ENCODE results near the gene AMOTL1.

AMOTL1 gene

DNA sequence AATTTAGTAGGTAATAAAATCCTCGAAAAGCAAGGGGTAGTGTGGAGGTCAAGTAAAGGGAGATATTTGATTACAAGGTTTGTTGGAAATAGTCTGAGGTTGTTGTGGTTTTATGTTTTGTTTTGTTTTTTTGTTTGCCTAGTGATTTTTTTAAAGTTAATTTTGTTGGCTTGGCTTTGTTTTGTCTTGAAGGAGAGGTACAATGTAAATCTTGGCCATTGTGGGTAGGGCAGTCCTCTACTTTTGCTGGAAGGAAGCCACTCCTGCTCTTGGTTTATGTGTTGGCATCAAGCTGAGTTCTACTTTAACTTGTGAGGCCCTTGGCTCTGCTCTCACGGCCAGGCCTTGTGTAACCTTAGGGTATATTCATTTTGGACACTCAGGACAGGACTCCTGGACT lies 3.2 kb downstream of the AMOTL1 start:
- TF ChIP-seq, protein P1, sequence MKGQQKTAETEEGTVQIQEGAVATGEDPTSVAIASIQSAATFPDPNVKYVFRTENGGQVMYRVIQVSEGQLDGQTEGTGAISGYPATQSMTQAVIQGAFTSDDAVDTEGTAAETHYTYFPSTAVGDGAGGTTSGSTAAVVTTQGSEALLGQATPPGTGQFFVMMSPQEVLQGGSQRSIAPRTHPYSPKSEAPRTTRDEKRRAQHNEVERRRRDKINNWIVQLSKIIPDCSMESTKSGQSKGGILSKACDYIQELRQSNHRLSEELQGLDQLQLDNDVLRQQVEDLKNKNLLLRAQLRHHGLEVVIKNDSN (IDR thresholded peaks at IDR 0.05), result no peak
- TF ChIP-seq YY1 (IDR thresholded peaks at IDR 0.05; ENCODE audit: low read depth), result no peak
- no peak for TF ChIP-seq TEAD4 (IDR thresholded peaks at IDR 0.05)

DNA sequence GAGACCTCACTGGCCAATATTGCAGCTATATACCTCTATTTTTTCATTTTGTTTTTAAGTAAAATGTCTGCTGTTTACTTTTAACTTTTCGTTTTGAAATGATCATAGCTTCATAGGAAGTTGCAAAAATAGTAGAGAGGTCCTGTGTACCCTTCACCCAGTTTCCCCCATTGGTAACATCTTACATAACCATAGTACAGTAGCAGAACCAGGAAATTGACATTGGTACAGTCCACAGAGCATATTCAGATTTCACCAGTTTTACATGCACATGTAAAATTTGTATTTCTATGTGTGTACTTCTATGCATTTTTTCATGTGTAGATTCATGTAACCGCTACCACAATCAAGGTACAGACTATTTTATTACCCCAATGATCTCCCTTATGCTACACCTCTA lies 3.8 kb downstream of the AMOTL1 start:
- TF ChIP-seq TEAD4 (IDR thresholded peaks at IDR 0.05), result no peak
- no peak for TF ChIP-seq ZBTB7A (IDR thresholded peaks at IDR 0.05; ENCODE audit: low read depth)
- no peak for TF ChIP-seq EGR1 (IDR thresholded peaks at IDR 0.05)
- TF ChIP-seq, protein P1 (IDR thresholded peaks at IDR 0.05), result no peak
- no peak for TF ChIP-seq YY1 (IDR thresholded peaks at IDR 0.05; ENCODE audit: low read depth)
- no peak for TF ChIP-seq CREB1 (IDR thresholded peaks at IDR 0.05; ENCODE audit: low read depth)
- TF ChIP-seq, protein P2, sequence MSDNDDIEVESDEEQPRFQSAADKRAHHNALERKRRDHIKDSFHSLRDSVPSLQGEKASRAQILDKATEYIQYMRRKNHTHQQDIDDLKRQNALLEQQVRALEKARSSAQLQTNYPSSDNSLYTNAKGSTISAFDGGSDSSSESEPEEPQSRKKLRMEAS (IDR thresholded peaks at IDR 0.05), result no peak
- no peak for TF ChIP-seq RAD21 (IDR thresholded peaks at IDR 0.05; ENCODE audit: low read depth)
- TF ChIP-seq TAF1 (IDR thresholded peaks at IDR 0.05; ENCODE audit: low read depth), result no peak
- TF ChIP-seq NFIC (IDR thresholded peaks at IDR 0.05), result no peak
- no peak for TF ChIP-seq CEBPB (IDR thresholded peaks at IDR 0.05)
- no peak for TF ChIP-seq FOXM1 (IDR thresholded peaks at IDR 0.05; ENCODE audit: borderline replicate concordance, low read depth)

DNA sequence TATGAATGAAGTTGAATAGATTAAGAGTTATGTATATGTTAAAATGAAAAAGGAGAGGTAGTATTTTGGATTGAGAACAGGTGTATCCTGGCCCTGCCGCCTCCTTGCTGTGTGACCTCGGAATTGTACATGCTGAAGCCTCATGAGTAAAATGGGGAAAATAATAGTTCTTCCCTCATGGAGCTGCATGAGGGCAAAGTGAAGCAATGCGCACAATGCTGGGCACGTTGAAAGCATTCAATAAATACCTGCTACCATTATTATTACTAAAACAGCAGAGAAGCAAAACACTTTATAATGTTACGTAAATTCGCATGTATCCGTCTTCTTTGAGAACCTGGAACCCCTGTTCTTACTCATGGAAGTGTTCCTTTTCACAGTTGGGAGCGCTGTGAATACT lies 5.7 kb downstream of the AMOTL1 start:
- TF ChIP-seq TAF1 (IDR thresholded peaks at IDR 0.05; ENCODE audit: low read depth), result no peak
- no peak for TF ChIP-seq EP300 (IDR thresholded peaks at IDR 0.05; ENCODE audit: borderline replicate concordance)
- TF ChIP-seq, protein P1 (IDR thresholded peaks at IDR 0.05), result no peak
- TF ChIP-seq, protein P3, sequence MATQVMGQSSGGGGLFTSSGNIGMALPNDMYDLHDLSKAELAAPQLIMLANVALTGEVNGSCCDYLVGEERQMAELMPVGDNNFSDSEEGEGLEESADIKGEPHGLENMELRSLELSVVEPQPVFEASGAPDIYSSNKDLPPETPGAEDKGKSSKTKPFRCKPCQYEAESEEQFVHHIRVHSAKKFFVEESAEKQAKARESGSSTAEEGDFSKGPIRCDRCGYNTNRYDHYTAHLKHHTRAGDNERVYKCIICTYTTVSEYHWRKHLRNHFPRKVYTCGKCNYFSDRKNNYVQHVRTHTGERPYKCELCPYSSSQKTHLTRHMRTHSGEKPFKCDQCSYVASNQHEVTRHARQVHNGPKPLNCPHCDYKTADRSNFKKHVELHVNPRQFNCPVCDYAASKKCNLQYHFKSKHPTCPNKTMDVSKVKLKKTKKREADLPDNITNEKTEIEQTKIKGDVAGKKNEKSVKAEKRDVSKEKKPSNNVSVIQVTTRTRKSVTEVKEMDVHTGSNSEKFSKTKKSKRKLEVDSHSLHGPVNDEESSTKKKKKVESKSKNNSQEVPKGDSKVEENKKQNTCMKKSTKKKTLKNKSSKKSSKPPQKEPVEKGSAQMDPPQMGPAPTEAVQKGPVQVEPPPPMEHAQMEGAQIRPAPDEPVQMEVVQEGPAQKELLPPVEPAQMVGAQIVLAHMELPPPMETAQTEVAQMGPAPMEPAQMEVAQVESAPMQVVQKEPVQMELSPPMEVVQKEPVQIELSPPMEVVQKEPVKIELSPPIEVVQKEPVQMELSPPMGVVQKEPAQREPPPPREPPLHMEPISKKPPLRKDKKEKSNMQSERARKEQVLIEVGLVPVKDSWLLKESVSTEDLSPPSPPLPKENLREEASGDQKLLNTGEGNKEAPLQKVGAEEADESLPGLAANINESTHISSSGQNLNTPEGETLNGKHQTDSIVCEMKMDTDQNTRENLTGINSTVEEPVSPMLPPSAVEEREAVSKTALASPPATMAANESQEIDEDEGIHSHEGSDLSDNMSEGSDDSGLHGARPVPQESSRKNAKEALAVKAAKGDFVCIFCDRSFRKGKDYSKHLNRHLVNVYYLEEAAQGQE (IDR thresholded peaks at IDR 0.05; ENCODE audit: low read depth), result no peak
- TF ChIP-seq, protein P2 (IDR thresholded peaks at IDR 0.05), result no peak
- no peak for TF ChIP-seq RAD21 (IDR thresholded peaks at IDR 0.05; ENCODE audit: low read depth)
- TF ChIP-seq CEBPB (IDR thresholded peaks at IDR 0.05), result no peak
- TF ChIP-seq CREB1 (IDR thresholded peaks at IDR 0.05; ENCODE audit: low read depth), result no peak
- TF ChIP-seq EGR1 (IDR thresholded peaks at IDR 0.05), result no peak
- no peak for TF ChIP-seq NFIC (IDR thresholded peaks at IDR 0.05)
- TF ChIP-seq FOXM1 (IDR thresholded peaks at IDR 0.05; ENCODE audit: borderline replicate concordance, low read depth), result no peak
- no peak for TF ChIP-seq ZBTB7A (IDR thresholded peaks at IDR 0.05; ENCODE audit: low read depth)
- TF ChIP-seq TEAD4 (IDR thresholded peaks at IDR 0.05), result no peak
- no peak for TF ChIP-seq YY1 (IDR thresholded peaks at IDR 0.05; ENCODE audit: low read depth)
- TF ChIP-seq TCF12 (IDR thresholded peaks at IDR 0.05; ENCODE audit: low read depth), result no peak

DNA sequence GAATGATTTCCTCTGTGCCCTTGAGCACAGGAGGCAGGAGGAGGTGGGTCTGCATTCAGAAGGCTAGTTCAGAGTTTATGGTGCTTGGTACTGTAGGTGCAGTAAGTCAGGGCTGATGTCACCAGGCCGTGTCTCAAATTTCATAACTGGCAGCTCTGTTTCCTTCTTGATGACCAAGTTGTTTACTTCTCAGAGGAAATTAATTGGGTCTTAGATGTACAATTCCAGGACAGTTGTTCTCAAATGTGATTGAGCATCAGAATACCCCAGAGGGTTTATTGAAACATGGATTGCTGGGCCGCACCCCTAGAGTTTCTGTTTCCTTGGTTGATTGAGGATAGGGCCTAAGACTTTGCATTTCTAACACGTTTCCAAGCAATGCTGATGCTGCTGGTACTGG lies 6.2 kb downstream of the AMOTL1 start:
- no peak for TF ChIP-seq ZBTB7A (IDR thresholded peaks at IDR 0.05; ENCODE audit: low read depth)

DNA sequence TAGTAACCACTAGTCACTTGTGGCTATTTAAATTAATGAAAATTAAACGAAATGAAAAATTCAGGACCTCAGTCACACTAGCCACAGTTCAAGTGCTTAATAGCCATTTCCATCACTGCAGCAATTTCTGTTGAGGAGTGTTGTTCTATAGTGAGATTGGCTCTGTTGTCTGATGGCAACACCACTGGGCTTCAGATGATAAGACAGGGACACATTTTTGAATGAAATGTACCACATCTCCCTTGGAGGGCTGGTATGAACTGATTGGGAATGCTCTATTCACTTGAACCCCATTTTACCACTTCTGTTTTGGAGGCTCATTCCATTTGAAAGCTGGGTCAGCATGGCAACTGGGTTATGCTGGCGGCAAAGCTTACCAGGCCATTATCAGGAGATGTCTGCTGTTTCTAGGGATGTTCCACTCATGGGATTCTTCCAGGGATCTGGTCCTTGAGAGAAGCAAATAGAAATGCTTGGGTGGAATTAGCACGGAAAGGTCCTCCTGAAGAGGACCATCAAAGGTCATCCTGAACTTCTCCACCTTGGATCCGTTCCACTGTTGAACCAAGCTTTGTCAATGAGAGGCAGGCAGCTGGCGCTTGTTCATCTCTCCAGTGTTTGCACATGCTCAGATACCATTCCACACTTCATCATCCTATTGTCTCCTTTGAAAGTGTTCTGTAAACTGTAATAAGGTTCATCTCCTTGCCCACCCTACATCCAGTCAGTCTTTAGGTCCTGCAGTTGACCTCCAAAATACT lies 7.6 kb downstream of the AMOTL1 start:
- TF ChIP-seq TAF1 (IDR thresholded peaks at IDR 0.05; ENCODE audit: low read depth), result no peak
- no peak for TF ChIP-seq TEAD4 (IDR thresholded peaks at IDR 0.05)
- TF ChIP-seq NFIC (IDR thresholded peaks at IDR 0.05), result no peak
- TF ChIP-seq, protein P3 (IDR thresholded peaks at IDR 0.05; ENCODE audit: low read depth), result no peak
- TF ChIP-seq, protein P2 (IDR thresholded peaks at IDR 0.05), result no peak
- no peak for TF ChIP-seq CREB1 (IDR thresholded peaks at IDR 0.05; ENCODE audit: low read depth)
- TF ChIP-seq ZBTB7A (IDR thresholded peaks at IDR 0.05; ENCODE audit: low read depth), result no peak
- no peak for TF ChIP-seq YY1 (IDR thresholded peaks at IDR 0.05; ENCODE audit: low read depth)
- TF ChIP-seq EP300 (IDR thresholded peaks at IDR 0.05; ENCODE audit: borderline replicate concordance), result no peak
- TF ChIP-seq EGR1 (IDR thresholded peaks at IDR 0.05), result no peak
- TF ChIP-seq, protein P1 (IDR thresholded peaks at IDR 0.05), result no peak
- TF ChIP-seq CEBPB (IDR thresholded peaks at IDR 0.05), result no peak
- no peak for TF ChIP-seq TCF12 (IDR thresholded peaks at IDR 0.05; ENCODE audit: low read depth)
